Posterior cingulate gyrus (tissue), 11 donors: Measurements from ENCODE around the gene GRIK2.

Experiments used
- DNase-seq, 10 donors: peaks; one replicate each; pipeline versions ENCODE4 v3.0.0 to v3.0.0-alpha.2; 2020 to 2021; ENCODE audit warnings: mixed read lengths in 3 of 10
- intact Hi-C: fragments of 100-400 bp; cut with DNase I; formaldehyde crosslinking; loops from one replicate; pipeline ENCODE4 v1.15.1; 2023

The GRIK2 gene

GRCh38 chr6:101683884-101684283 lies 290.4 kb downstream of the GRIK2 start:
- intact Hi-C loops: no loop called here
- no peak for DNase-seq

GRCh38 chr6:101686653-101687052 lies 293.1 kb downstream of the GRIK2 start:
- DNase-seq: no peak
- intact Hi-C loops: no loop called here

- intact Hi-C loops: no loop called here
- no peak for DNase-seq
These were observed 295.6 kb downstream of the GRIK2 start for GRCh38 chr6:101689156-101689555.

GRCh38 chr6:101689695-101690094 lies 296.2 kb downstream of the GRIK2 start:
- DNase-seq: no peak
- intact Hi-C loops: no loop called here

GRCh38 chr6:101700655-101701054 lies 307.1 kb downstream of the GRIK2 start:
- intact Hi-C loops: no loop called here

GRCh38 chr6:101703311-101703710 lies 309.8 kb downstream of the GRIK2 start:
- intact Hi-C loops: no loop called here
- DNase-seq: no peak

More at GRCh38 chr6:101700655-101701054, 307.1 kb downstream of the GRIK2 start:
- no peak for DNase-seq

- intact Hi-C loops: no loop called here
- DNase-seq: no peak
These were observed 312.4 kb downstream of the GRIK2 start for GRCh38 chr6:101705866-101706265.

- DNase-seq: no peak
- intact Hi-C loops: no loop called here
These were observed 313.1 kb downstream of the GRIK2 start for GRCh38 chr6:101706576-101706975.

GRCh38 chr6:101711518-101711917 lies 318.0 kb downstream of the GRIK2 start:
- intact Hi-C loops: no loop called here
- no peak for DNase-seq

GRCh38 chr6:101716387-101716786 lies 322.9 kb downstream of the GRIK2 start:
- intact Hi-C loops: no loop called here
- DNase-seq: no peak

GRCh38 chr6:101716810-101717209 lies 323.3 kb downstream of the GRIK2 start:
- intact Hi-C loops: no loop called here

GRCh38 chr6:101719521-101719920 lies 326.0 kb downstream of the GRIK2 start:
- intact Hi-C loops: no loop called here

More at GRCh38 chr6:101716810-101717209, 323.3 kb downstream of the GRIK2 start:
- no peak for DNase-seq

GRCh38 chr6:101722471-101722870 lies 329.0 kb downstream of the GRIK2 start:
- intact Hi-C loops: no loop called here
- DNase-seq: no peak

More at GRCh38 chr6:101719521-101719920, 326.0 kb downstream of the GRIK2 start:
- DNase-seq: no peak

- intact Hi-C loops: no loop called here
- DNase-seq: no peak
These were observed 329.6 kb downstream of the GRIK2 start for GRCh38 chr6:101722991-101723579.

- no peak for DNase-seq
These were observed 334.9 kb downstream of the GRIK2 start for GRCh38 chr6:101728388-101728787.

GRCh38 chr6:101728956-101729355 lies 335.4 kb downstream of the GRIK2 start:
- DNase-seq: no peak
- intact Hi-C loops: no loop called here

More at GRCh38 chr6:101728388-101728787, 334.9 kb downstream of the GRIK2 start:
- intact Hi-C loops: no loop called here

- no peak for DNase-seq
- intact Hi-C loops: no loop called here
These were observed 337.4 kb downstream of the GRIK2 start for GRCh38 chr6:101730954-101731353.

- intact Hi-C loops: no loop called here
These were observed 340.4 kb downstream of the GRIK2 start for GRCh38 chr6:101733899-101734298.

GRCh38 chr6:101738481-101738880 lies 345.0 kb downstream of the GRIK2 start:
- intact Hi-C loops: no loop called here
- DNase-seq: no peak

More at GRCh38 chr6:101733899-101734298, 340.4 kb downstream of the GRIK2 start:
- DNase-seq: no peak

- DNase-seq: no peak
- intact Hi-C loops: no loop called here
These were observed 347.1 kb downstream of the GRIK2 start for GRCh38 chr6:101740631-101741030.

GRCh38 chr6:101741474-101742171 lies 348.1 kb downstream of the GRIK2 start:
- no peak for DNase-seq
- intact Hi-C loops: no loop called here

- intact Hi-C loops: no loop called here
These were observed 353.7 kb downstream of the GRIK2 start for GRCh38 chr6:101747160-101747559.

More at GRCh38 chr6:101747160-101747559, 353.7 kb downstream of the GRIK2 start:
- no peak for DNase-seq
